NB4 (cell line): ENCODE results near the gene SCFD2.
A peak's percentile ranks its signal among the peaks of the same experiment; 100 is the strongest.

Experiments used
- DNase-seq: peaks from one replicate; pipeline ENCODE4 v3.0.0; 2010; ENCODE audit warnings: low read depth
- H3K4me3 ChIP-seq: one replicate; pipeline ENCODE4 v1.5.1; 2011; ENCODE audit warnings: mild to moderate bottlenecking, low read depth, low read length, moderate library complexity
- CTCF ChIP-seq: IDR thresholded peaks from one replicate; pipeline ENCODE4 v1.5.1; 2012; ENCODE audit warnings: low read depth, low read length
- MAX ChIP-seq: IDR thresholded peaks from 2 replicates; pipeline ENCODE4 v1.6.1; 2011; ENCODE audit warnings: low read depth, low read length
- MYC ChIP-seq: IDR thresholded peaks from 2 replicates; pipeline ENCODE4 v1.6.1; 2011; ENCODE audit warnings: low read depth, low read length
- POLR2A ChIP-seq: IDR thresholded peaks from 2 replicates; pipeline ENCODE4 v1.6.1; 2011; ENCODE audit warnings: mild to moderate bottlenecking; ENCODE audit not compliant: insufficient read length; ENCODE audit errors: extremely low read depth

The SCFD2 gene

GRCh38 chr4:52877036-52877435 lies 488.8 kb downstream of the SCFD2 start:
- TF ChIP-seq POLR2A = no peak
- TF ChIP-seq CTCF = no peak
- TF ChIP-seq MAX = no peak
- no peak for TF ChIP-seq MYC
- H3K4me3 ChIP-seq = no peak overlapping the region
- DNase-seq = no peak

GRCh38 chr4:52876069-52876468 lies 489.8 kb downstream of the SCFD2 start:
- H3K4me3 ChIP-seq = no peak overlapping the region
- DNase-seq = peak; percentile 19
- no peak for TF ChIP-seq CTCF

- TF ChIP-seq CTCF = no peak
- TF ChIP-seq MAX = no peak
- no peak for TF ChIP-seq POLR2A
- TF ChIP-seq MYC = no peak
- H3K4me3 ChIP-seq = no peak overlapping the region
- no peak for DNase-seq
Observed at GRCh38 chr4:52874948-52875347, 490.9 kb downstream of the SCFD2 start.

- TF ChIP-seq CTCF (no peak), POLR2A (no peak), MAX (no peak), MYC (no peak)
- H3K4me3 ChIP-seq = no peak overlapping the region
- DNase-seq = no peak
Observed at GRCh38 chr4:52873861-52874343, 492.0 kb downstream of the SCFD2 start.

GRCh38 chr4:52873191-52873590 lies 492.7 kb downstream of the SCFD2 start:
- no peak for DNase-seq
- TF ChIP-seq MAX = no peak
- no peak for TF ChIP-seq POLR2A
- no peak for TF ChIP-seq MYC
- no peak for TF ChIP-seq CTCF
- no peak overlapping the region for H3K4me3 ChIP-seq

- TF ChIP-seq CTCF = no peak
- no peak for TF ChIP-seq MYC
- TF ChIP-seq MAX = no peak
- TF ChIP-seq POLR2A = no peak
- no peak overlapping the region for H3K4me3 ChIP-seq
- no peak for DNase-seq
Observed at GRCh38 chr4:52870225-52870624, 495.6 kb downstream of the SCFD2 start.
